Transverse colon (tissue), 4 donors: ENCODE results near the gene SDK1. TPM values are rescaled to one million over a fixed set of nuclear protein-coding genes. Genes with fewer than 3 reads are reported as not detected.

Source experiments
- DNase-seq: peaks from one replicate; pipeline ENCODE4 v3.0.0-alpha.2; 2019
- H3K27ac ChIP-seq, 4 donors: fragments of 200-600 bp; sonication (generic); 2 replicates each; pipeline ENCODE4 v1.5.1; 2016 to 2018; ENCODE audit warnings: inconsistent platforms in 4 of 4
- H3K27me3 ChIP-seq: fragments of 200-600 bp; sonication (generic); 2 replicates; pipeline ENCODE4 v1.5.1; 2017; ENCODE audit warnings: inconsistent platforms
- H3K36me3 ChIP-seq, 4 donors: fragments of 200-600 bp; sonication (generic); 2 replicates each; pipeline ENCODE4 v1.5.1; 2017 to 2019; ENCODE audit warnings: inconsistent platforms in 4 of 4
- H3K4me1 ChIP-seq, 4 donors: fragments of 200-600 bp; sonication (generic); 2 replicates each; pipeline ENCODE4 v1.5.1; 2017 to 2020; ENCODE audit warnings: inconsistent platforms in 4 of 4
- H3K4me3 ChIP-seq, 4 donors: fragments of 200-600 bp; sonication (generic); 1 replicate in 1 of 4; 2 replicates in 3 of 4; pipeline versions ENCODE4 v1.5.1 to v1.6.1; 2017 to 2019; ENCODE audit warnings: inconsistent platforms in 4 of 4
- H3K9me3 ChIP-seq, 2 donors: fragments of 200-600 bp; sonication (generic); 2 replicates each; pipeline ENCODE4 v1.5.1; 2017 to 2019; ENCODE audit warnings: inconsistent platforms in 2 of 2
- EP300 ChIP-seq: sonication (generic); formaldehyde crosslinking; IDR thresholded peaks from one replicate; pipeline ENCODE4 v1.6.1; 2017; ENCODE audit warnings: antibody characterized with exemption, low read depth
- POLR2A ChIP-seq: fragments of 450-650 bp; IDR thresholded peaks from one replicate; pipeline ENCODE4 v1.6.1; 2016; ENCODE audit warnings: antibody characterized with exemption, mild to moderate bottlenecking, moderate library complexity
- POLR2AphosphoS5 ChIP-seq, 3 donors: sonication (generic); formaldehyde crosslinking; IDR thresholded peaks; one replicate each; pipeline ENCODE4 v1.6.1; 2016; ENCODE audit warnings: antibody characterized with exemption in 3 of 3
- WGBS, 2 donors: methylation state at CpG; one replicate each; pipeline ENCODE4 v1.1.5; 2018; ENCODE audit warnings: low coverage in 1 of 2; 5-methylcytosine and 5-hydroxymethylcytosine counted together
- in situ Hi-C, 4 donors: fragments of 200-750 bp; cut with MboI; loops; one replicate each; pipeline versions ENCODE4 v1.15.0 to v1.15.1; 2017; ENCODE audit warnings: low sequenced_read_pairs in 3 of 4, low pct_ligation_motif_present in 1 of 4, low pct_unique_long_range_greater_than_20kb in 1 of 4
- intact Hi-C: fragments of 100-400 bp; cut with DNase I; formaldehyde crosslinking; loops from one replicate; pipeline ENCODE4 v1.15.1; 2023; ENCODE audit warnings: low total_unique reads
- total RNA-seq, 4 donors: library from RNA; depleted of rRNA; stranded (reverse); fragments of >200 nt; gene quantifications; one replicate each; pipeline ENCODE4 v1.1.0, GENCODE V29; 2016
- TF ChIP-seq, protein P1 (sequence below), 5 experiments: fragments of 200-600 bp in 3 of 5; fragments of 450-650 bp in 2 of 5; sonication (generic) in 3 of 5; IDR thresholded peaks; 1 replicate in 2 of 5; 2 replicates in 3 of 5; pipeline ENCODE4 v1.5.1; 2016 to 2017; ENCODE audit warnings: antibody characterized with exemption in 5 of 5, inconsistent platforms in 3 of 5, mild to moderate bottlenecking in 2 of 5, moderate library complexity in 1 of 5

The SDK1 gene
- total RNA-seq, 4 donors from 2014 or later = 4.0 to 8.6 (median 5.4) TPM

DNA sequence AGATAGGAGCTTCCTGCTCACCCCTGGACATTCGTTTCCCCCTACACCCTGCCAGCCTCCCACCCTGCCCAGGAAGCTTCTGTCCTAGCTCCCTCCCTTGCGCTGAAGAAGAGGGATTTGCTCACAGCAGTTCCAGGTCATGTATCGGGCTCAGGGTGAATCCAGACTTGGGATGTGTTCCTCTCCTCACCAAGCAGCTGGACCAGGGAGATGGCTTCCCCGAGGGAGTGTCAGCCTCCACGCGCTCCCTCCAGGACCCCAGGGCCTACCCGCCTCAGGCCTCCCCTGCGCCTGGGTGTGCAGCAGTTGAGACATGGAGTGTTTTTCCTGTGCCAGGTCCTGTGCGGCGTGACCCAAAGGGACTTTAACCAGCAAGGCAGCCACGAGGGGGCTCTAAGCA is 945.5 kb downstream of the SDK1 start:
- WGBS, 2 donors = 83 to 93% methylated on average over 2 to 10 of the region's 11 CpGs
- in situ Hi-C loops (no loop called here), intact Hi-C loops (no loop called here)

DNA sequence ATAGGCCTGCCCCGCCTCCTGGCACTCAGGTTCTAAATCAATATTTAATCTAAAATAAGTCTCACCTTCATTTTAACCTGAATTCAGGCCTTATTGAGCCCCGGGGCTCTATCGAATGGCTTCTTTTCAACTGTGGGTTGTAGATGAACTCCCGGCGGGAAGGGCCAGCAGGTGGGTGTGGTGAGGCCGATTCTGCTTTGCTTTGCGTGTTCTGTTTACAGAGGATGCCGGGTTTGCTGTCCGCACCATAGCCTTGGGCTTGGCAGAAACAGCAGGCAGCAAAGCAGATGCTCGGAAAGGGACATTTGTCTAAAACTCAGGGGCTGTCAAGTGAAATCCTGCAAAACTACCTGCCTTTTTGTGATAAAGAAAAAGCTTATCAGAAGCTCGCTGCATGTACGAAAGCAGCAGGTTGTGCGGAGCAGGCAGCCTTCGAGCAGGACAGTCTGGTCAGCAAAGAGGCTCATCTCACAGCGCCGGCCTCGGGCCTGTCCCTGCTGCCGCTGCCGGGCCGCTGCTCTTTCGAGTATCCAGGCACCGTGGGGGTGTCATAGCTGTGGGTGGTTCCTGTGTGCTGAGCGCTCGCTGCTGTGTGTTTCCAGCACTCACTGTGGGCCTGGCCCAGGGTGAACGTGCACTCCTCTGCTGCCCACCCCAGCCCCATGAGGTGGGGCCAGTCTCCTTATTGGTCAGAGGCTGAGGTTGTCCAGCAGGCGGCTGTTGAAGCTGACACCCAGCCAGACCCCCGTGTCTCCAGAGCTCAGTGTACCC is 946.2 kb downstream of the SDK1 start:
- DNase-seq = no peak
- Histone ChIP-seq H3K9me3 (peaks cover 0 to 3% of the 10 kb centered on the region in 2 donors), H3K4me3 (no peak overlapping the region), H3K27me3 (no peaks in the 10 kb centered on the region), H3K36me3 (no peaks in the 10 kb centered on the region), H3K27ac (no peak overlapping the region), H3K4me1 (no peaks in the 10 kb centered on the region)
- intact Hi-C loops = no loop called here
- TF ChIP-seq, protein P1, sequence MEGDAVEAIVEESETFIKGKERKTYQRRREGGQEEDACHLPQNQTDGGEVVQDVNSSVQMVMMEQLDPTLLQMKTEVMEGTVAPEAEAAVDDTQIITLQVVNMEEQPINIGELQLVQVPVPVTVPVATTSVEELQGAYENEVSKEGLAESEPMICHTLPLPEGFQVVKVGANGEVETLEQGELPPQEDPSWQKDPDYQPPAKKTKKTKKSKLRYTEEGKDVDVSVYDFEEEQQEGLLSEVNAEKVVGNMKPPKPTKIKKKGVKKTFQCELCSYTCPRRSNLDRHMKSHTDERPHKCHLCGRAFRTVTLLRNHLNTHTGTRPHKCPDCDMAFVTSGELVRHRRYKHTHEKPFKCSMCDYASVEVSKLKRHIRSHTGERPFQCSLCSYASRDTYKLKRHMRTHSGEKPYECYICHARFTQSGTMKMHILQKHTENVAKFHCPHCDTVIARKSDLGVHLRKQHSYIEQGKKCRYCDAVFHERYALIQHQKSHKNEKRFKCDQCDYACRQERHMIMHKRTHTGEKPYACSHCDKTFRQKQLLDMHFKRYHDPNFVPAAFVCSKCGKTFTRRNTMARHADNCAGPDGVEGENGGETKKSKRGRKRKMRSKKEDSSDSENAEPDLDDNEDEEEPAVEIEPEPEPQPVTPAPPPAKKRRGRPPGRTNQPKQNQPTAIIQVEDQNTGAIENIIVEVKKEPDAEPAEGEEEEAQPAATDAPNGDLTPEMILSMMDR (IDR thresholded peaks at IDR 0.05) = no peak
- no peak for TF ChIP-seq POLR2A
- TF ChIP-seq EP300 = no peak
- TF ChIP-seq POLR2AphosphoS5 (IDR thresholded peaks at IDR 0.05) = no peak
- in situ Hi-C loops = no loop called here
- 73 to 80% methylated on average over 3 to 18 of the region's 27 CpGs for WGBS, 2 donors

More for the DNA sequence above, 945.5 kb downstream of the SDK1 start:
- H3K36me3 ChIP-seq = no peaks in the 10 kb centered on the region
- no peak for DNase-seq
- H3K4me1 ChIP-seq = no peaks in the 10 kb centered on the region
- no peak overlapping the region for H3K4me3 ChIP-seq
- TF ChIP-seq, protein P1 (IDR thresholded peaks at IDR 0.05) = no peak
- H3K9me3 ChIP-seq = peaks cover 0 to 2% of the 10 kb centered on the region in 2 donors
- H3K27ac ChIP-seq = no peak overlapping the region
- no peaks in the 10 kb centered on the region for H3K27me3 ChIP-seq

DNA sequence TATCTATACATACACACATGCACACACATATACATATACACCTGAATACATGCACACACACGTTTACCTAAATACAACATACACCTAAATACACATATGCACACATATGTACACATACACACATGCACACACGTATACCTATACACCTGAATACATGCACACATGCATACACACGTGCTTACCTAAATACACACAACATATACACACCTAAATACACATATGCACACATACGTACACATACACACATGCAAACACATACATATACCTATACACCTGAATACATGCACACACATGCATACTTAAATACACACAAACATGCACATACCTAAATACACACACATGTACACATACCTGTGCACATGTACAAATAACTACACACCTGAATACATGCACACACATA is 947.2 kb downstream of the SDK1 start:
- in situ Hi-C loops (no loop called here), intact Hi-C loops (no loop called here)
- Histone ChIP-seq H3K4me1 (no peaks in the 10 kb centered on the region), H3K9me3 (peaks cover 0 to 3% of the 10 kb centered on the region in 2 donors), H3K27me3 (no peaks in the 10 kb centered on the region), H3K36me3 (no peaks in the 10 kb centered on the region), H3K27ac (no peak overlapping the region), H3K4me3 (no peak overlapping the region)
- WGBS, 2 donors = 70 to 85% methylated on average over 3 to 4 of the region's 4 CpGs
- no peak for DNase-seq
- TF ChIP-seq POLR2A = no peak
- TF ChIP-seq EP300 = no peak

DNA sequence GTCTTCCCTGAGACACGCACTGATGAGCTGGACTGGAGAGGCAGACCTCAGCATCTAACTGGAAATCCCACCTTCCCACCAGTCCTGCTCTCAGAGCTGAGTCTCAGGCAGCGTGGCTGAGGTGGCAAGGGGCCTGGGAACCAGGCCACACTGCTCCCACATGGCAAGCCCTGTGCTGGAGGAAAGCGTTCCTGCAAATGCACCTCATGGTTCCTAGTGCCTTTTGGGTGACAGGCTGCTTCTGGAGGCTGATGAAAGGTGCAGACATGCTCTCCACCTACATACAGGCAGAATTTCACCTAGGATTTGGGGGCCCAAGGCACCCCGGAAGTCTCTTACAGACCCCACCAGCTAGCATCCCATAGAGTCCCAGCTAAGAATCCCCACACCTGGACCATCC is 948.2 kb downstream of the SDK1 start:
- 77% methylated on average over 3 of the region's 4 CpGs; no CpG with 5 or more reads in 1 of the 2 donors for WGBS, 2 donors
- Histone ChIP-seq H3K36me3 (no peaks in the 10 kb centered on the region), H3K4me1 (no peaks in the 10 kb centered on the region), H3K4me3 (no peak overlapping the region), H3K9me3 (peaks cover 0 to 3% of the 10 kb centered on the region in 2 donors), H3K27me3 (no peaks in the 10 kb centered on the region), H3K27ac (no peak overlapping the region)
- no peak for DNase-seq
- intact Hi-C loops (no loop called here), in situ Hi-C loops (no loop called here)
- TF ChIP-seq, protein P1 (IDR thresholded peaks at IDR 0.05) = no peak
- TF ChIP-seq EP300 = no peak
- TF ChIP-seq POLR2A = no peak
- TF ChIP-seq POLR2AphosphoS5 (IDR thresholded peaks at IDR 0.05) = no peak
